Measurements from ENCODE around the gene FAM169A. TPM values are rescaled to one million over a fixed set of nuclear protein-coding genes. Genes with fewer than 3 reads are reported as not detected.

FAM169A gene
- total RNA-seq, result 2.8 and 4.1 TPM in 2 replicates

GRCh38 chr5:74865804-74866595 lies at the start of gene FAM169A:
FAM169A (minus strand) TSS chr5:74866387; CDS start chr5:74841676, 24,711 bp downstream.

GRCh38 chr5:74766849-74767578 lies 99.2 kb downstream of the FAM169A start, which contains the start of the genes GFM2 and NSA2:
GFM2 (minus strand) TSS chr5:74767117; CDS start chr5:74763742, 3,375 bp downstream.
NSA2 (plus strand) TSS chr5:74767249; CDS start chr5:74767361, 112 bp downstream.

Other genes starting within 250 kb of the FAM169A start
- 21.9 and 33.7 TPM in 2 replicates for gene ENC1, start 225.7 kb downstream of the FAM169A start, total RNA-seq
- 111 and 145 TPM in 2 replicates for gene HEXB, start 181.2 kb downstream of the FAM169A start, total RNA-seq
- gene GFM2, start 99.3 kb downstream of the FAM169A start, total RNA-seq, result 24.1 and 33.3 TPM in 2 replicates
- gene NSA2, start 99.1 kb downstream of the FAM169A start, total RNA-seq, result 56.8 and 103 TPM in 2 replicates
- 0.11 and 0.34 TPM in 2 replicates for gene GCNT4, start 186.2 kb upstream of the FAM169A start, total RNA-seq

Data from dermis lymphatic vessel endothelial cell (primary cell).